CD4-positive, alpha-beta memory T cell (primary cell): ENCODE results near the gene SETD1A. TPM values are rescaled to one million over a fixed set of nuclear protein-coding genes. Genes with fewer than 3 reads are reported as not detected.

Source experiments
- CTCF ChIA-PET: fragments of 350-600 bp; sonication (Branson Sonifier 250); formaldehyde crosslinking; loops from one replicate; lab custom pipeline; 2021; ENCODE audit warnings: inconsistent platforms; ENCODE audit not compliant: partially characterized antibody; lab: Charles Lee
- POLR2A ChIA-PET: fragments of 350-600 bp; sonication (Branson Sonifier 250); formaldehyde crosslinking; loops from one replicate; lab custom pipeline; 2021; ENCODE audit not compliant: partially characterized antibody; lab: Charles Lee
- DNase-seq, 5 donors: peaks; one replicate each; pipeline versions ENCODE4 v3.0.0 to v3.0.0-alpha.2; 2020 to 2022; ENCODE audit warnings: mixed read lengths in 1 of 5
- H3K27ac ChIP-seq: one replicate; pipeline ENCODE4 v1.7.0; 2013; ENCODE audit warnings: low read depth, low read length
- H3K27me3 ChIP-seq: 2 replicates; pipeline ENCODE4 v1.7.0; 2013; ENCODE audit warnings: mild to moderate bottlenecking, low read length, moderate library complexity; ENCODE audit not compliant: insufficient read depth
- H3K36me3 ChIP-seq: 2 replicates; pipeline ENCODE4 v1.7.0; 2013; ENCODE audit warnings: mild to moderate bottlenecking, low read length, moderate library complexity; ENCODE audit not compliant: insufficient read depth
- H3K4me1 ChIP-seq: 2 replicates; pipeline ENCODE4 v1.7.0; 2013; ENCODE audit warnings: mild to moderate bottlenecking, low read length, moderate library complexity; ENCODE audit not compliant: insufficient read depth
- H3K4me3 ChIP-seq, 2 donors: one replicate each; pipeline ENCODE4 v1.7.0; 2013; ENCODE audit warnings: low read length in 2 of 2, mild to moderate bottlenecking in 1 of 2
- H3K9me3 ChIP-seq, 2 donors: one replicate each; pipeline ENCODE4 v1.7.0; 2013; ENCODE audit warnings: low read length in 2 of 2, control low read depth in 1 of 2; ENCODE audit not compliant: control insufficient read depth in 1 of 2
- H3K27ac Mint-ChIP-seq, 7 donors: one replicate each; pipeline ENCODE4 v1.8.0; 2020 to 2021; ENCODE audit warnings: mixed read lengths in 7 of 7, mild to moderate bottlenecking in 6 of 7, inconsistent platforms in 3 of 7, moderate library complexity in 3 of 7
- H3K27me3 Mint-ChIP-seq, 2 donors: one replicate each; pipeline ENCODE4 v1.8.0; 2020 to 2021; ENCODE audit warnings: mixed read lengths in 2 of 2
- H3K36me3 Mint-ChIP-seq, 2 donors: one replicate each; pipeline ENCODE4 v1.8.0; 2020 to 2021; ENCODE audit warnings: mixed read lengths in 2 of 2, inconsistent platforms in 1 of 2, mild to moderate bottlenecking in 1 of 2
- H3K4me1 Mint-ChIP-seq, 4 donors: one replicate each; pipeline ENCODE4 v1.8.0; 2020 to 2021; ENCODE audit warnings: mixed read lengths in 4 of 4, mild to moderate bottlenecking in 1 of 4
- H3K4me3 Mint-ChIP-seq, 8 donors: one replicate each; pipeline ENCODE4 v1.8.0; 2020 to 2021; ENCODE audit warnings: mixed read lengths in 8 of 8, mild to moderate bottlenecking in 7 of 8, moderate library complexity in 6 of 8, inconsistent platforms in 3 of 8
- H3K9me3 Mint-ChIP-seq, 8 donors: one replicate each; pipeline ENCODE4 v1.8.0; 2020 to 2021; ENCODE audit warnings: mixed read lengths in 8 of 8, mild to moderate bottlenecking in 5 of 8, inconsistent platforms in 3 of 8, moderate library complexity in 1 of 8
- intact Hi-C: fragments of 100-400 bp; cut with micrococcal nuclease; formaldehyde crosslinking; loops from one replicate; pipeline ENCODE4 v1.15.1; 2023
- polyA plus RNA-seq, 2 donors: library from polyadenylated mRNA; unstranded; fragments of 300-500 nt; fragmentation: Illumina TruSeq; gene quantifications; one replicate each; pipeline ENCODE4 v1.2.3, GENCODE V29; 2021
- total RNA-seq, 2 experiments: library from RNA; stranded (reverse); gene quantifications; one replicate each; pipeline ENCODE4 v1.2.3, GENCODE V29; 2021

The SETD1A gene
- total and polyA plus RNA-seq, 4 experiments from 2014 or later = 5.6 to 33.2 (median 32.1) TPM; not detected in 1

GRCh38 chr16:30947541-30947858, 10.1 kb upstream of the SETD1A start:
- Mint-ChIP-seq H3K4me1 (peaks cover 9 to 30% (median 20%) of the 10 kb centered on the region in 4 donors), H3K36me3 (peaks cover 0 to 8% of the 10 kb centered on the region in 2 donors), H3K27me3 (no peaks in the 10 kb centered on the region), H3K27ac (no peak overlapping the region), H3K4me3 (no peak overlapping the region), H3K9me3 (no peaks in the 10 kb centered on the region)
- DNase-seq = no peak
- H3K4me1 ChIP-seq = peaks cover 15% of the 10 kb centered on the region
- H3K36me3 ChIP-seq = no peaks in the 10 kb centered on the region
- H3K4me3 ChIP-seq = no peak overlapping the region
- no peaks in the 10 kb centered on the region for H3K27me3 ChIP-seq
- no peak overlapping the region for H3K27ac ChIP-seq
- intact Hi-C loops = no loop called here
- CTCF ChIA-PET = no interaction called here
- no peaks in the 10 kb centered on the region for H3K9me3 ChIP-seq
- POLR2A ChIA-PET = interaction anchor here (0.7 kb wide), 1 partner anchor 127 kb away, joined by 4 read pairs; the partner anchor contains the start of genes ZNF646 and ZNF668

DNA sequence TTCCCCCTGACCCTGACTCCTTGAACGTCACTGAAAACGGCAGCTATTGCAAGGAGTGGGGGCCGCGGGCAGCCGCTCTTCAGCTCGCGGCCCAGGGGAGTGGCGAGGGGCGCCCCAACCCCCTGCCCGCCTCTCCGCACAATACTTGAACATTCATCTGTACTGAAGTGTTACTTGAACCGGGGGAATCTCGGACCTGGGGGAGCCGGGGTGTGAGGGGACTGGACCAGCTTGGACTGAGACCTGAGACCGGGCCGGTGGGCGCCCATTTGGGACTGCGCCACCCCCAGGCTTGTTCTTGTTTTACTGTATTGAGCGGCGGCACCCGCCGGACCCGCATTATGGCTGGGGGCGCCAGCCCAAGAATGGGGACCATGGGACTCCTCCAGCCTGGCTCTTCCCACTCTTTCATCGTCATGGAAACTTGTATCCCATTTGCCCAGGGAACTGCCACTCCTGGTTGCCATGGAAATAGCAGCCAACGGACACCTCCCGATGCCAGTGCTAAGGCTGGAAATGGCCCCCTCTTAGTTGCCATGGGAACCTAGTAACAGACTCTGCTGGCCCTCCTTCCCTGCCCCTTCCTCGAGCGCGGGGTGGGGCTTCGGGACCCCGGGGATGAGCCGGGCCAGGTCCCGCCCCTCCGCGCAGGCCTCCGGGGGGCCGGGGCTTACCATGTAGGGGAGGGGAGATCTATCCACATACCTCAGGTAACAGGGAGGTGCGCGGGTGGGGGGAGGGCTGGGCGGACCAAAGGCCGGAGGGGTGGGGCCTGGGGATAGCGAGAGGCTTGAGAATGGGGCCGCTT, 9.5 kb upstream of the SETD1A start:
- CTCF ChIA-PET = interaction anchor here (0.7 to 1.4 kb wide), 2 partner anchors 47 to 921 kb away, joined by 3 read pairs; no protein-coding TSS in a partner anchor
- Histone ChIP-seq H3K27me3 (no peaks in the 10 kb centered on the region), H3K36me3 (no peaks in the 10 kb centered on the region), H3K27ac (no peak overlapping the region), H3K4me1 (peaks cover 15% of the 10 kb centered on the region), H3K4me3 (no peak overlapping the region), H3K9me3 (no peaks in the 10 kb centered on the region)
- POLR2A ChIA-PET = interaction anchor here (1.8 kb wide), 1 partner anchor 195 kb away, joined by 10 read pairs; no protein-coding TSS in a partner anchor
- no peak for DNase-seq
- peak overlapping the region in 2 of 8 donors; percentile 21 to 63 for H3K4me3 Mint-ChIP-seq
- no peaks in the 10 kb centered on the region for H3K27me3 Mint-ChIP-seq
- intact Hi-C loops = no loop called here
- H3K36me3 Mint-ChIP-seq = peaks cover 0 to 8% of the 10 kb centered on the region in 2 donors
- H3K27ac Mint-ChIP-seq = peak overlapping the region in 4 of 7 donors; percentile 35 to 83 (median 68)
- no peaks in the 10 kb centered on the region for H3K9me3 Mint-ChIP-seq
- peaks cover 9 to 26% (median 20%) of the 10 kb centered on the region in 4 donors for H3K4me1 Mint-ChIP-seq

- H3K27ac Mint-ChIP-seq = peak within 1 kb of the TSS; percentile 76 to 94 (median 89)
- H3K4me1 Mint-ChIP-seq = peaks cover 11 to 31% (median 23%) of the 10 kb centered on the region in 4 donors
- peak within 1 kb of the TSS; percentile 85 to 95 (median 92) for H3K4me3 Mint-ChIP-seq
- H3K27me3 ChIP-seq = no peaks in the 10 kb centered on the region
- DNase-seq = peak in 4 of 5 donors; percentile 21 to 56 (median 28)
- peak within 1 kb of the TSS; percentile 71 for H3K27ac ChIP-seq
- H3K27me3 Mint-ChIP-seq = no peaks in the 10 kb centered on the region
- intact Hi-C loops = loop anchor here (1.0 kb wide), 1 partner anchor 8 kb away; the partner anchor contains the start of gene SETD1A
- H3K9me3 ChIP-seq = no peaks in the 10 kb centered on the region
- H3K4me3 ChIP-seq = peak within 1 kb of the TSS; percentile 55 to 80
- ChIA-PET CTCF (interaction anchor here (0.7 to 1.6 kb wide), 7 partner anchors 7 to 921 kb away, joined by 3 to 9 read pairs (median 3); partner anchors contain the start of genes ZNF646 and ZNF668), POLR2A (interaction anchor here (0.7 to 1.8 kb wide), 9 partner anchors 7 to 231 kb away, joined by 3 to 10 read pairs (median 5); partner anchors contain the start of genes FBXL19, FUS, ZNF646 and ZNF668)
- peaks cover 0 to 8% of the 10 kb centered on the region in 2 donors for H3K36me3 Mint-ChIP-seq
- peaks cover 22% of the 10 kb centered on the region for H3K4me1 ChIP-seq
- no peaks in the 10 kb centered on the region for H3K9me3 Mint-ChIP-seq
- no peaks in the 10 kb centered on the region for H3K36me3 ChIP-seq
Observed at GRCh38 chr16:30948667-30949649, 8.6 kb upstream of the SETD1A start, which contains the start of gene ORAI3. Gene ORAI3, plus strand, starts transcription at chr16:30949068. Its CDS starts 222 bp downstream, at chr16:30949290.

GRCh38 chr16:30949650-30950515, 7.7 kb upstream of the SETD1A start:
- H3K27ac ChIP-seq = peak overlapping the region; percentile 71
- ChIA-PET POLR2A (interaction anchor here (0.7 to 1.8 kb wide), 11 partner anchors 8 to 231 kb away, joined by 3 to 10 read pairs (median 5); partner anchors contain the start of genes FBXL19, FUS, ZNF646 and ZNF668), CTCF (interaction anchor here (0.7 to 1.6 kb wide), 7 partner anchors 8 to 920 kb away, joined by 3 to 9 read pairs (median 3); partner anchors contain the start of genes ZNF646 and ZNF668)
- no peaks in the 10 kb centered on the region for H3K36me3 ChIP-seq
- no peaks in the 10 kb centered on the region for H3K27me3 Mint-ChIP-seq
- peaks cover 11 to 36% (median 23%) of the 10 kb centered on the region in 4 donors for H3K4me1 Mint-ChIP-seq
- H3K4me3 Mint-ChIP-seq = peak overlapping the region; percentile 85 to 95 (median 92)
- H3K4me1 ChIP-seq = peaks cover 22% of the 10 kb centered on the region
- H3K9me3 ChIP-seq = no peaks in the 10 kb centered on the region
- DNase-seq = peak in 3 of 5 donors; percentile 15 to 54 (median 16)
- no peaks in the 10 kb centered on the region for H3K9me3 Mint-ChIP-seq
- intact Hi-C loops = loop anchor here (1.0 to 10.0 kb wide), 2 partner anchors 7 to 915 kb away; partner anchors contain the start of gene SETD1A
- H3K4me3 ChIP-seq = peak overlapping the region; percentile 55 to 80
- H3K27ac Mint-ChIP-seq = peak overlapping the region; percentile 76 to 94 (median 89)
- H3K27me3 ChIP-seq = no peaks in the 10 kb centered on the region
- peaks cover 0 to 8% of the 10 kb centered on the region in 2 donors for H3K36me3 Mint-ChIP-seq

- CTCF ChIA-PET = interaction anchor here (1.3 to 1.6 kb wide), 4 partner anchors 9 to 508 kb away, joined by 3 to 9 read pairs (median 4); no protein-coding TSS in a partner anchor
- intact Hi-C loops = loop anchor here (10.0 kb wide), 1 partner anchor 914 kb away; no protein-coding TSS in a partner anchor
- H3K36me3 ChIP-seq = no peaks in the 10 kb centered on the region
- peak overlapping the region in 6 of 7 donors; percentile 76 to 94 (median 90) for H3K27ac Mint-ChIP-seq
- H3K4me1 Mint-ChIP-seq = peaks cover 11 to 37% (median 22%) of the 10 kb centered on the region in 4 donors
- no peak overlapping the region for H3K27ac ChIP-seq
- H3K4me3 ChIP-seq = peak overlapping the region; percentile 55 to 80
- DNase-seq = no peak
- peaks cover 0 to 7% of the 10 kb centered on the region in 2 donors for H3K36me3 Mint-ChIP-seq
- H3K4me3 Mint-ChIP-seq = peak overlapping the region; percentile 85 to 95 (median 92)
- H3K27me3 ChIP-seq = no peaks in the 10 kb centered on the region
- peaks cover 22% of the 10 kb centered on the region for H3K4me1 ChIP-seq
- POLR2A ChIA-PET = interaction anchor here (0.9 to 1.4 kb wide), 6 partner anchors 8 to 123 kb away, joined by 3 to 8 read pairs (median 6); partner anchors contain the start of genes FBXL19, ZNF646 and ZNF668
- no peaks in the 10 kb centered on the region for H3K27me3 Mint-ChIP-seq
- H3K9me3 Mint-ChIP-seq = no peaks in the 10 kb centered on the region
- H3K9me3 ChIP-seq = no peaks in the 10 kb centered on the region
Observed at GRCh38 chr16:30950516-30951065, 7.0 kb upstream of the SETD1A start.
